ENCODE results near the gene RIC8A. TPM values are rescaled to one million over a fixed set of nuclear protein-coding genes. Genes with fewer than 3 reads are reported as not detected.

RIC8A gene
- total RNA-seq, 2 experiments from 2014 or later: 97.6 to 125 TPM

DNA sequence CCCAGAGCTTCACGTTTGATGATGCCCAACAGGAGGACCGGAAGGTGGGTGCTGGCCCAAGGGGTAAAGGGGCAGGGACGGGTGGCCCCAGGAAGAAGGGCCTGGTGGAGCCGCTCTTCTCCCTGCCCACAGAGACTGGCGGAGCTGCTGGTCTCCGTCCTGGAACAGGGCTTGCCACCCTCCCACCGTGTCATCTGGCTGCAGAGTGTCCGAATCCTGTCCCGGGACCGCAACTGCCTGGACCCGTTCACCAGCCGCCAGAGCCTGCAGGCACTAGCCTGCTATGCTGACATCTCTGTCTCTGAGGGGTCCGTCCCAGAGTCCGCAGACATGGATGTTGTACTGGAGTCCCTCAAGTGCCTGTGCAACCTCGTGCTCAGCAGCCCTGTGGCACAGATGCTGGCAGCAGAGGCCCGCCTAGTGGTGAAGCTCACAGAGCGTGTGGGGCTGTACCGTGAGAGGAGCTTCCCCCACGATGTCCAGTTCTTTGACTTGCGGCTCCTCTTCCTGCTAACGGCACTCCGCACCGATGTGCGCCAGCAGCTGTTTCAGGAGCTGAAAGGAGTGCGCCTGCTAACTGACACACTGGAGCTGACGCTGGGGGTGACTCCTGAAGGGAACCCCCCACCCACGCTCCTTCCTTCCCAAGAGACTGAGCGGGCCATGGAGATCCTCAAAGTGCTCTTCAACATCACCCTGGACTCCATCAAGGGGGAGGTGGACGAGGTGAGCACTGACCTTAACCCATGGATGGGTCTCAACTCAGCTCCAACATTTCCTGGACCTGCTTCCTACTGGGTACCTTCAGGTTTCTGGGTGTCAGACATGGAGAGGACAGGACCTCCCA, 2.0 kb downstream of the RIC8A start:
- Histone ChIP-seq H3K4me3 (ENCODE audit: low read depth, low read length, poor library complexity, severe bottlenecking) (peak overlapping the region; percentile 98), H4K20me1 (ENCODE audit: insufficient read depth, low read length) (no peaks in the 10 kb centered on the region), H3K79me2 (ENCODE audit: insufficient read depth, low read depth, low read length) (peaks cover 36% of the 10 kb centered on the region), H3K9me2 (ENCODE audit: insufficient read depth, low read length) (no peaks in the 10 kb centered on the region), H3K27ac (ENCODE audit: low read depth, low read length, poor library complexity, severe bottlenecking) (peak overlapping the region; percentile 97), H3K9me3 (ENCODE audit: low read length) (no peaks in the 10 kb centered on the region), H3K4me2 (ENCODE audit: low read length) (peak overlapping the region; percentile 90), H2AFZ (ENCODE audit: low read length) (no peak overlapping the region), H3K36me3 (ENCODE audit: insufficient read depth, low read length) (peaks cover 64% of the 10 kb centered on the region), H3K4me1 (ENCODE audit: insufficient read depth, low read length, poor library complexity, severe bottlenecking) (peaks cover 26% of the 10 kb centered on the region)
- intact Hi-C loops (cut with micrococcal nuclease; ENCODE audit: unreplicated experiment): loop anchor here (1.0 to 5.0 kb wide), 4 partner anchors 15 to 298 kb away; partner anchors contain the start of genes PTDSS2 and RNH1
- BruUV-seq (replicated peaks): no TSS peak
- peak; percentile 33 for DNase-seq (ENCODE audit: low spot score)
- TF ChIP-seq EZH2phosphoT487 (IDR thresholded peaks at IDR 0.05; ENCODE audit: borderline replicate concordance, low read depth, low read length): no peak
- TF ChIP-seq, protein P1, sequence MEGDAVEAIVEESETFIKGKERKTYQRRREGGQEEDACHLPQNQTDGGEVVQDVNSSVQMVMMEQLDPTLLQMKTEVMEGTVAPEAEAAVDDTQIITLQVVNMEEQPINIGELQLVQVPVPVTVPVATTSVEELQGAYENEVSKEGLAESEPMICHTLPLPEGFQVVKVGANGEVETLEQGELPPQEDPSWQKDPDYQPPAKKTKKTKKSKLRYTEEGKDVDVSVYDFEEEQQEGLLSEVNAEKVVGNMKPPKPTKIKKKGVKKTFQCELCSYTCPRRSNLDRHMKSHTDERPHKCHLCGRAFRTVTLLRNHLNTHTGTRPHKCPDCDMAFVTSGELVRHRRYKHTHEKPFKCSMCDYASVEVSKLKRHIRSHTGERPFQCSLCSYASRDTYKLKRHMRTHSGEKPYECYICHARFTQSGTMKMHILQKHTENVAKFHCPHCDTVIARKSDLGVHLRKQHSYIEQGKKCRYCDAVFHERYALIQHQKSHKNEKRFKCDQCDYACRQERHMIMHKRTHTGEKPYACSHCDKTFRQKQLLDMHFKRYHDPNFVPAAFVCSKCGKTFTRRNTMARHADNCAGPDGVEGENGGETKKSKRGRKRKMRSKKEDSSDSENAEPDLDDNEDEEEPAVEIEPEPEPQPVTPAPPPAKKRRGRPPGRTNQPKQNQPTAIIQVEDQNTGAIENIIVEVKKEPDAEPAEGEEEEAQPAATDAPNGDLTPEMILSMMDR (conservative IDR thresholded peaks at IDR 0.05; ENCODE audit: low read length): 0 out of 2 replicates have a peak, but pooled peaks have one; percentile 20
- POLR2A ChIA-PET: interaction anchor here (0.6 to 1.6 kb wide), 3 partner anchors 21 to 333 kb away, joined by 3 to 5 read pairs (median 4); partner anchors contain the start of gene PTDSS2
- CTCF ChIA-PET (ENCODE audit: unreplicated experiment): no interaction called here

DNA sequence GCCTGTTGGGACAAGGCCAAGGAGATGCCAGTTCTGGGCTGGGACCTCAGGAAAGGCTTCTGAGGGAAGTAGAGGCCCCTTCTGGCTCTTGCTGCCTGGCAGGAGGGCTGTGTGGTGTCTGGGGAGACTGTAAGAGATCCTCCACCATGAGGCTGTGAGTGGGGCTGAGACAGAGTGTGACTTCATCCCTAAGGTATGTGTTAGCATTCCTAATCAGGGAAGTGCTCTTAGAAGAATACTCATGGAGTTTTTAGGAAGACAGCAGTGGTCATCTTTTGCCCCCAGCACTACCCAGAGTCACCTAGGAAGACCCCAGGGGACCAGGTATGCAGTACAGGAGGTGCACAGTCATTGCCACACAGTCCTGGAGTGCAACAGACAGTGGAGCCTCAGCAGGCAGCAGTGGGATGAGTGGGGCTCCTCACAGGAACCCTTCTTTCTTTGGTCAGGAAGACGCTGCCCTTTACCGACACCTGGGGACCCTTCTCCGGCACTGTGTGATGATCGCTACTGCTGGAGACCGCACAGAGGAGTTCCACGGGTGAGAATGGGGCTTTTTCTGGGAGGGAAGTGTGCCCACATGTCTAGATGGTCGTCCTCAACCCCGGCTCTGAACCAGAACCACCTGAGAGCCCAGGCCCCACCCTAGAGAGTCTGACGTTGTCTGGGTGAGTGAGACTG, 2.8 kb downstream of the RIC8A start:
- no TSS peak for BruUV-seq (replicated peaks)
- H3K9me3 ChIP-seq (ENCODE audit: low read length): no peaks in the 10 kb centered on the region
- peak overlapping the region; percentile 90 for H3K4me2 ChIP-seq (ENCODE audit: low read length)
- no peaks in the 10 kb centered on the region for H3K9me2 ChIP-seq (ENCODE audit: insufficient read depth, low read length)
- H2AFZ ChIP-seq (ENCODE audit: low read length): no peak overlapping the region
- intact Hi-C loops (cut with micrococcal nuclease; ENCODE audit: unreplicated experiment): no loop called here
- TF ChIP-seq, protein P1 (conservative IDR thresholded peaks at IDR 0.05; ENCODE audit: low read length): no peak
- TF ChIP-seq EZH2phosphoT487 (IDR thresholded peaks at IDR 0.05; ENCODE audit: borderline replicate concordance, low read depth, low read length): no peak
- ChIA-PET POLR2A (no interaction called here), CTCF (ENCODE audit: unreplicated experiment) (no interaction called here)
- H3K27ac ChIP-seq (ENCODE audit: low read depth, low read length, poor library complexity, severe bottlenecking): no peak overlapping the region
- no peak for DNase-seq (ENCODE audit: low spot score)
- H3K36me3 ChIP-seq (ENCODE audit: insufficient read depth, low read length): peaks cover 64% of the 10 kb centered on the region
- peaks cover 36% of the 10 kb centered on the region for H3K79me2 ChIP-seq (ENCODE audit: insufficient read depth, low read depth, low read length)
- peaks cover 26% of the 10 kb centered on the region for H3K4me1 ChIP-seq (ENCODE audit: insufficient read depth, low read length, poor library complexity, severe bottlenecking)
- no peaks in the 10 kb centered on the region for H4K20me1 ChIP-seq (ENCODE audit: insufficient read depth, low read length)
- peak overlapping the region; percentile 98 for H3K4me3 ChIP-seq (ENCODE audit: low read depth, low read length, poor library complexity, severe bottlenecking)

Data from OCI-LY7 (cell line).